Duodenal mucosa (tissue), 2 donors: Measurements from ENCODE around the gene FOCAD.

ENCODE experiments used
- H3K27ac ChIP-seq: one replicate; pipeline ENCODE4 v1.7.0; 2013; ENCODE audit warnings: low read depth, low read length
- H3K27me3 ChIP-seq, 2 donors: one replicate each; pipeline ENCODE4 v1.7.0; 2013; ENCODE audit warnings: low read length in 2 of 2, control low read depth in 1 of 2; ENCODE audit not compliant: insufficient read depth in 2 of 2, control insufficient read depth in 1 of 2
- H3K36me3 ChIP-seq, 2 donors: one replicate each; pipeline ENCODE4 v1.7.0; 2013; ENCODE audit warnings: low read length in 2 of 2, control low read depth in 1 of 2; ENCODE audit not compliant: insufficient read depth in 2 of 2, control insufficient read depth in 1 of 2
- H3K4me1 ChIP-seq, 2 donors: one replicate each; pipeline ENCODE4 v1.7.0; 2013; ENCODE audit warnings: low read length in 2 of 2, control low read depth in 1 of 2; ENCODE audit not compliant: insufficient read depth in 2 of 2, control insufficient read depth in 1 of 2
- H3K4me3 ChIP-seq, 2 donors: one replicate each; pipeline ENCODE4 v1.7.0; 2013; ENCODE audit warnings: low read length in 2 of 2, low read depth in 1 of 2
- H3K9ac ChIP-seq, 2 donors: one replicate each; pipeline ENCODE4 v1.7.0; 2013; ENCODE audit warnings: low read length in 2 of 2, low read depth in 1 of 2
- H3K9me3 ChIP-seq, 2 donors: one replicate each; pipeline ENCODE4 v1.7.0; 2013; ENCODE audit warnings: low read length in 2 of 2, control low read depth in 1 of 2; ENCODE audit not compliant: control insufficient read depth in 1 of 2

The FOCAD gene

DNA sequence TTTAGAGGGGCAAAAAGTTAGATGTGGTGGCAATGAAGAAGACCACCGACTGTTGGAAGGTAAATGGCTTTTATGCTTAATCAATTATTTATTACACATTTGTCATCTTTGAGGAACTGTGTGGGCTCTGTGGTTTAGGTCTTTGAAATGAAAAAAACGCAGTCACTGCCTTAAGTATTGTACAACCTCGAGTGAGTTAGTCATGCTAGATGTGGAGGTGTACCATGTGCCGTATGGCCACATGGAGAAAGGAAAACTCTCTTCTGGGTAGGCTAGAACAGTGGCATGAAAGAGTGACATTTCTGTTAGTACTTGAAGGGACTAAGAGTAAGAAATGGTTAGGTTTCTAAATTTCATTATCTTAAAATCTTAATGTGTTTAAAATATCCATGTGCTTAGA lies 181.3 kb downstream of the FOCAD start:
- H3K27me3 ChIP-seq, result no peaks in the 10 kb centered on the region
- H3K36me3 ChIP-seq, result peaks cover 0 to 3% of the 10 kb centered on the region in 2 donors
- no peak overlapping the region for H3K27ac ChIP-seq
- no peak overlapping the region for H3K4me3 ChIP-seq
- H3K9me3 ChIP-seq, result no peaks in the 10 kb centered on the region
- H3K9ac ChIP-seq, result no peak overlapping the region
- H3K4me1 ChIP-seq, result no peaks in the 10 kb centered on the region

- no peak overlapping the region for H3K27ac ChIP-seq
- H3K4me1 ChIP-seq, result no peaks in the 10 kb centered on the region
- H3K4me3 ChIP-seq, result no peak overlapping the region
- H3K36me3 ChIP-seq, result peaks cover 0 to 3% of the 10 kb centered on the region in 2 donors
- no peaks in the 10 kb centered on the region for H3K27me3 ChIP-seq
- H3K9me3 ChIP-seq, result no peaks in the 10 kb centered on the region
- H3K9ac ChIP-seq, result no peak overlapping the region
Measured at GRCh38 chr9:20870115-20870514, 186.1 kb downstream of the FOCAD start.

GRCh38 chr9:20872340-20872977 lies 188.4 kb downstream of the FOCAD start:
- Histone ChIP-seq H3K27ac (no peak overlapping the region), H3K9me3 (no peaks in the 10 kb centered on the region), H3K4me3 (no peak overlapping the region), H3K27me3 (no peaks in the 10 kb centered on the region), H3K36me3 (peaks cover 0 to 3% of the 10 kb centered on the region in 2 donors), H3K4me1 (no peaks in the 10 kb centered on the region), H3K9ac (no peak overlapping the region)

GRCh38 chr9:20873240-20873865 lies 189.3 kb downstream of the FOCAD start:
- Histone ChIP-seq H3K9me3 (no peaks in the 10 kb centered on the region), H3K4me3 (no peak overlapping the region), H3K27ac (no peak overlapping the region)

DNA sequence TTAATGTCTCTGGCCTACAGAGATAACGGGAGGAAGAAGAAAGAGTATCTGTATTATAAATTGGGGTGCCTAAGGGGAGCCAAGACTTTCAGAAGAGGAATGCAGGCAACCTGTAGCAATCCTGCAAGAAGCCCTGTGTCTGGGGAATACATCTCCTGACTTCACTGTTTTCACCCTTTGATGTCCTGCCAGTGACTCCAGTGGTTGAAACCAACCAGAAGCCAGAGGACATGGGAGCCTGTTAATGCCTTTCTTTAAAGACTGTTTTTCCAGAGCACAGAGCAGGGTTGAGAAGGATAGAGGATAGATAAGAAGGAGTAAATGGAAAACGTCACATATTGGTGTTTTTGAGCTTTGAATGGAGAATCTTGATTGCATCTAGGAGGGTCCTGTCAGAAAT lies 196.2 kb downstream of the FOCAD start:
- Histone ChIP-seq H3K9ac (no peak overlapping the region), H3K36me3 (no peaks in the 10 kb centered on the region), H3K9me3 (no peaks in the 10 kb centered on the region), H3K27ac (no peak overlapping the region), H3K4me3 (no peak overlapping the region), H3K4me1 (no peaks in the 10 kb centered on the region), H3K27me3 (no peaks in the 10 kb centered on the region)

More at GRCh38 chr9:20873240-20873865, 189.3 kb downstream of the FOCAD start:
- H3K36me3 ChIP-seq, result no peaks in the 10 kb centered on the region
- H3K4me1 ChIP-seq, result no peaks in the 10 kb centered on the region
- H3K9ac ChIP-seq, result no peak overlapping the region
- H3K27me3 ChIP-seq, result no peaks in the 10 kb centered on the region

- no peak overlapping the region for H3K4me3 ChIP-seq
- no peak overlapping the region for H3K9ac ChIP-seq
- no peaks in the 10 kb centered on the region for H3K4me1 ChIP-seq
- no peaks in the 10 kb centered on the region for H3K36me3 ChIP-seq
- H3K27ac ChIP-seq, result no peak overlapping the region
- no peaks in the 10 kb centered on the region for H3K9me3 ChIP-seq
- no peaks in the 10 kb centered on the region for H3K27me3 ChIP-seq
Measured at GRCh38 chr9:20880675-20881074, 196.6 kb downstream of the FOCAD start.

GRCh38 chr9:20884985-20885593 lies 201.0 kb downstream of the FOCAD start:
- no peaks in the 10 kb centered on the region for H3K9me3 ChIP-seq
- no peak overlapping the region for H3K4me3 ChIP-seq
- no peaks in the 10 kb centered on the region for H3K27me3 ChIP-seq
- H3K9ac ChIP-seq, result no peak overlapping the region
- H3K27ac ChIP-seq, result no peak overlapping the region
- no peaks in the 10 kb centered on the region for H3K4me1 ChIP-seq
- no peaks in the 10 kb centered on the region for H3K36me3 ChIP-seq

DNA sequence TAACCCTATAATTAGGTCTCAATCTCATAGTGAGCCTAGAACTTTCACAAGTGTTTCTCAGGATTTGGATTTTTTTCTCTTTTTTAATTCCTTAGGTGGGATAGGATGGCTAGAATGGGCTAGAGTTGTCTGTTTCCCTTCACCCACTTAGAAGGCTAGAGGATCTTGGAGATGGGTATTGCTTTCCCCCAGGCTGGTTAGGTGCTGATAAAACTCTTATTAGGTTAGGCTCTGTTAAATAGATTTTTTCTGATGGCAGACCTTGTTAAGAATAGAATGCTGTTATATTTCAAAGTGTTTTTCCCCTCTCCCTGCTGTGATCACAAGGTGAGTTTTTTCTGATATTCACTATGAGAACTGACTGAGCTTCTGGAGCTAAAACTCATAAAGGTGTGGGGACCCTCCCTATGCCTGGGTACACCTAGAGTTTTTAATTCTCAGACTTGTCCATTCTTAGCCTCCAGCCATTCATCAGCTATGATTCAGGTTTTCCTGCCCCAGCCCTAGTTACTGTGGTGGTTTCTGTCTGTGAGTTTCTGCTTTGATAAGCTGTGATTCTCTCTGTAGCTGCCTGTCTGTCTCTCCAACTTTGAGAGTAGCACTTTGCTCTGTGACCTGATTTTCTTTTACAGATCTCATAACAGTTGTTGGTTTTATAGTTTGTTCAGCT lies 215.0 kb downstream of the FOCAD start:
- H3K4me1 ChIP-seq, result no peaks in the 10 kb centered on the region
- no peak overlapping the region for H3K27ac ChIP-seq
- no peaks in the 10 kb centered on the region for H3K9me3 ChIP-seq
- no peaks in the 10 kb centered on the region for H3K27me3 ChIP-seq
- no peaks in the 10 kb centered on the region for H3K36me3 ChIP-seq
- H3K4me3 ChIP-seq, result no peak overlapping the region
- H3K9ac ChIP-seq, result no peak overlapping the region

DNA sequence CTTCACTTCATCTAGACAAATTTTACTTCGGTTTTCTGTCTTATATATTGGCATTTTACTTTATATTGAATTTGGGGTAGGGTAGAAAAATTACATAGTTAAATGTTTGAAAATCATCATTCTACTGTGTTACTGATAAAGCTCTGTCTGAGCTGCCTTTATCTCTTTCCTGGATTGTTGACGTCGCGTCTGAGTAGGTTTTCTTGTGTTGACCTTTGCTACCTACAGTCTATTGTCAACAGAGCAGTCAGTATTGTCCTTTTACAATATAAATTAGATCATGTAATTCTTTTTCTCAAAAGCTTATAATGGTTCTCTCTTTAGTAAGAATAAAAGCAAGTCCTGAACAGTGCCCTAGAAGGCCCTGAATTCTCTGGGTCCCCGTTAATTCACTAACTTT lies 219.2 kb downstream of the FOCAD start:
- Histone ChIP-seq H3K9me3 (no peaks in the 10 kb centered on the region), H3K4me3 (no peak overlapping the region), H3K27me3 (no peaks in the 10 kb centered on the region), H3K4me1 (no peaks in the 10 kb centered on the region), H3K9ac (no peak overlapping the region), H3K36me3 (no peaks in the 10 kb centered on the region), H3K27ac (no peak overlapping the region)

- no peak overlapping the region for H3K4me3 ChIP-seq
- no peaks in the 10 kb centered on the region for H3K27me3 ChIP-seq
- H3K9ac ChIP-seq, result no peak overlapping the region
- H3K9me3 ChIP-seq, result no peaks in the 10 kb centered on the region
- H3K36me3 ChIP-seq, result no peaks in the 10 kb centered on the region
- no peaks in the 10 kb centered on the region for H3K4me1 ChIP-seq
- H3K27ac ChIP-seq, result no peak overlapping the region
Measured at GRCh38 chr9:20904995-20905394, 220.9 kb downstream of the FOCAD start.
